ENCODE measurements around the gene RTL9.

The RTL9 gene

GRCh38 chrX:110358548-110358947 lies at the start of gene RTL9:
RTL9 (plus strand) TSS chrX:110358848; CDS start chrX:110450618, 91,770 bp downstream.
- Histone ChIP-seq H3K9ac (ENCODE audit: insufficient read length, low read depth) (no peak within 1 kb of the TSS), H3K4me1 (ENCODE audit: insufficient read depth, insufficient read length) (no peaks in the 10 kb centered on the region), H3K27me3 (ENCODE audit: insufficient read depth, insufficient read length) (no peaks in the 10 kb centered on the region), H3K4me3 (ENCODE audit: insufficient read length, low read depth) (no peak within 1 kb of the TSS), H3K36me3 (ENCODE audit: insufficient read depth, insufficient read length, low read length) (no peaks in the 10 kb centered on the region), H3K9me3 (ENCODE audit: insufficient read depth, low read length) (no peaks in the 10 kb centered on the region)
- no peak for DNase-seq (ENCODE audit: low read depth, low spot score)
- no peak for TF ChIP-seq SUZ12 (IDR thresholded peaks at IDR 0.05; ENCODE audit: extremely low read depth, insufficient read depth, insufficient read length)
- TF ChIP-seq YY1 (IDR thresholded peaks at IDR 0.05; ENCODE audit: insufficient read depth, insufficient read length): no peak
- no peak for TF ChIP-seq ZNF274 (IDR thresholded peaks at IDR 0.05; ENCODE audit: low read depth, low read length)

GRCh38 chrX:110310000-110310790 lies 48.5 kb upstream of the RTL9 start:
- H3K9me3 ChIP-seq (ENCODE audit: insufficient read depth, low read length): no peaks in the 10 kb centered on the region
- TF ChIP-seq SUZ12 (IDR thresholded peaks at IDR 0.05; ENCODE audit: extremely low read depth, insufficient read depth, insufficient read length): no peak
- no peak for TF ChIP-seq YY1 (IDR thresholded peaks at IDR 0.05; ENCODE audit: insufficient read depth, insufficient read length)
- no peak for TF ChIP-seq ZNF274 (IDR thresholded peaks at IDR 0.05; ENCODE audit: low read depth, low read length)
- H3K4me1 ChIP-seq (ENCODE audit: insufficient read depth, insufficient read length): no peaks in the 10 kb centered on the region
- H3K4me3 ChIP-seq (ENCODE audit: insufficient read length, low read depth): no peak overlapping the region
- H3K9ac ChIP-seq (ENCODE audit: insufficient read length, low read depth): no peak overlapping the region
- H3K27me3 ChIP-seq (ENCODE audit: insufficient read depth, insufficient read length): no peaks in the 10 kb centered on the region
- no peaks in the 10 kb centered on the region for H3K36me3 ChIP-seq (ENCODE audit: insufficient read depth, insufficient read length, low read length)
- no peak for DNase-seq (ENCODE audit: low read depth, low spot score)

DNA sequence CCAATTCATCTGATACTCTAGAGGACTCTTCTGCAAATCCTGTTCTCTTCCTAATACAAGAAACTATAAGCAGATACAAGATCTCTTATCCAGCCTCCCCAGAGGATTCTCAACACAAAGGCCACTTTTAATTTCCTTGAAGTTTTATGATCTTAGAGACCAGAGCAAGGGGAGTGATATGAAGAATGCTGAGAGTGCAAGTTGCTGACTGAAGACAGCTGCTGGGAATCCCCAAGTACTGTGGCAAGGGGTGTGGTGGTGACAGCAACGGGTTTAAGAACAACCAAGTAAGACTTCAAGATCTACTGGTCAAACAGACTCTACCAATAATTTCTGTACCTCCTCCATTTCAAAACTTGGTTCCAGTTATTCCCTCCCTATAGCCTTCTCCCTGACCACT lies 47.8 kb upstream of the RTL9 start:
- no peaks in the 10 kb centered on the region for H3K4me1 ChIP-seq (ENCODE audit: insufficient read depth, insufficient read length)
- H3K4me3 ChIP-seq (ENCODE audit: insufficient read length, low read depth): no peak overlapping the region
- no peaks in the 10 kb centered on the region for H3K36me3 ChIP-seq (ENCODE audit: insufficient read depth, insufficient read length, low read length)
- no peak for DNase-seq (ENCODE audit: low read depth, low spot score)
- no peaks in the 10 kb centered on the region for H3K9me3 ChIP-seq (ENCODE audit: insufficient read depth, low read length)
- TF ChIP-seq SUZ12 (IDR thresholded peaks at IDR 0.05; ENCODE audit: extremely low read depth, insufficient read depth, insufficient read length) (no peak), ZNF274 (IDR thresholded peaks at IDR 0.05; ENCODE audit: low read depth, low read length) (no peak), YY1 (IDR thresholded peaks at IDR 0.05; ENCODE audit: insufficient read depth, insufficient read length) (no peak)
- no peak overlapping the region for H3K9ac ChIP-seq (ENCODE audit: insufficient read length, low read depth)
- no peaks in the 10 kb centered on the region for H3K27me3 ChIP-seq (ENCODE audit: insufficient read depth, insufficient read length)

DNA sequence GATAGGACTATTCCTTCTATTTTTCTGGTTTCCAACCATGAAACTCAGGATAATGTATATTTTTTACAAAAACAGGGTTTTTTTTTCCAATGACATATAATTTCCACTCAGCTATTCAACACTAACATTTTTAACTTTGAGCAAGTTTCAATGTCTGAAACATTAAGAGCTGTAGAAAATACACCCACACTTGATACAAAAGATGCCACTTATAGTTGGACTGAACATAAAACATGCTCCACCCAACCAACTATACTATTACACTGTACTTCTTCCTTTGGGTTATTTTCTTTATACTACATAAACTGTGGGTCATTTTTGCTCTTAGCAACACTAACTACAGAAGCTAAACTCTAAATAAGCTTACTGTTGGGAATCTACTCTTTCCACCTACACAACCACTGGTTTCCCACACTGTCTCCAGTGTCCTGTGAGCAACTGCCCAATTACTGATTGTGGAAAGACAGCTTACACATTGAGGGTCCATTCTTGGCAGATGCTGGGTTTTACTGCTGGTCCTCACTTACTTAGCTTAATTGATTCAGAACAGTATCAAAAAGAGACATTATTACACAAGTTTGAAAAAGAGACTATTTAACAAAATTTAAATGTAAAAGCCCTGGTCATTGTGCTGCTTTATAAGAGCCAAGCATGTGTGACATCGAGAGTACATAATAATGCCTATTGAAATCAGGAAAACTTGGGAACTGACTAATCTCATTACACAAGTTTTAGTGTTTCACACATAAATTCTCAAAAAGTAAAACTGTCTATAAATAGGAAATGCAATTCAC lies 47.0 kb upstream of the RTL9 start:
- H3K9me3 ChIP-seq (ENCODE audit: insufficient read depth, low read length): no peaks in the 10 kb centered on the region
- no peak overlapping the region for H3K9ac ChIP-seq (ENCODE audit: insufficient read length, low read depth)
- no peaks in the 10 kb centered on the region for H3K36me3 ChIP-seq (ENCODE audit: insufficient read depth, insufficient read length, low read length)
- DNase-seq (ENCODE audit: low read depth, low spot score): no peak
- H3K4me3 ChIP-seq (ENCODE audit: insufficient read length, low read depth): no peak overlapping the region
- no peaks in the 10 kb centered on the region for H3K27me3 ChIP-seq (ENCODE audit: insufficient read depth, insufficient read length)
- TF ChIP-seq YY1 (IDR thresholded peaks at IDR 0.05; ENCODE audit: insufficient read depth, insufficient read length): no peak
- TF ChIP-seq SUZ12 (IDR thresholded peaks at IDR 0.05; ENCODE audit: extremely low read depth, insufficient read depth, insufficient read length): no peak
- TF ChIP-seq ZNF274 (IDR thresholded peaks at IDR 0.05; ENCODE audit: low read depth, low read length): no peak
- no peaks in the 10 kb centered on the region for H3K4me1 ChIP-seq (ENCODE audit: insufficient read depth, insufficient read length)

- no peaks in the 10 kb centered on the region for H3K4me1 ChIP-seq (ENCODE audit: insufficient read depth, insufficient read length)
Measured at GRCh38 chrX:110315551-110315950, 43.1 kb upstream of the RTL9 start.

DNA sequence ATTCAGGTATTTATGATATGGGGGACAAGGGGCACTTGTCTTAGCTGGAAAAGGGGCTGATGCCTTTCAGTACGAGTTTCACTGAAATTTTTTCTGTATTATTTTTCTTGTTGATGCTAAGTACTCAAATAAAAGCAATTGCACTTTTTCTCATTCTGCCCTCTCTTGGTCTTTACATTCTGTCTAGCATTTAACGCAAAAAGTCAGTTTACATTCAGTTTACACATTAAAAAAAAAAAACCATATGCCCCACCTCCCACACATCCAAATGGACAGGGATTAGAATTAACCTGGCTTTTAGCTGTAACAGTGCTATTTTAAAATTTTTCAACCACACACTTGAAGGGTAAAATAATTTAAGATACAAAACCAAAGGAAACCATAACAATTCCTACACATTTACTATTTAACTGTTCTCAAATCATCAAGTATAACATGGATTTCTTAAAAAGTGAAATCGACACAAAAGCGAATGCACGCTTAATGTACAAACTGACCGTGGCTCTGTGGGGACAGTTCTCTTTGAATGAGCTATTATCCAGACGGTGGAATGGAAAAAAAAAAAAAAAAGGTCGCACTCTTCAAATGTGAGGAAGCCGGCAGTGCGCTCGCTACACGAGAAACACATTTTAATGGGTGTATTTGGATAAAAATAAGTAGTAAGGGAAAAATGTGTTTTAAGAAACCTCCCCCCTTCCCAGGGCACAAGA lies 42.1 kb upstream of the RTL9 start:
- Histone ChIP-seq H3K36me3 (ENCODE audit: insufficient read depth, insufficient read length, low read length) (no peaks in the 10 kb centered on the region), H3K9me3 (ENCODE audit: insufficient read depth, low read length) (no peaks in the 10 kb centered on the region), H3K4me3 (ENCODE audit: insufficient read length, low read depth) (peak overlapping the region; percentile 91), H3K9ac (ENCODE audit: insufficient read length, low read depth) (peak overlapping the region; percentile 91), H3K4me1 (ENCODE audit: insufficient read depth, insufficient read length) (no peaks in the 10 kb centered on the region), H3K27me3 (ENCODE audit: insufficient read depth, insufficient read length) (peaks cover 16% of the 10 kb centered on the region)
- TF ChIP-seq ZNF274 (IDR thresholded peaks at IDR 0.05; ENCODE audit: low read depth, low read length) (no peak), YY1 (IDR thresholded peaks at IDR 0.05; ENCODE audit: insufficient read depth, insufficient read length) (no peak), SUZ12 (IDR thresholded peaks at IDR 0.05; ENCODE audit: extremely low read depth, insufficient read depth, insufficient read length) (no peak)
- no peak for DNase-seq (ENCODE audit: low read depth, low spot score)

More at GRCh38 chrX:110315551-110315950, 43.1 kb upstream of the RTL9 start:
- H3K9ac ChIP-seq (ENCODE audit: insufficient read length, low read depth): no peak overlapping the region
- no peaks in the 10 kb centered on the region for H3K9me3 ChIP-seq (ENCODE audit: insufficient read depth, low read length)
- H3K27me3 ChIP-seq (ENCODE audit: insufficient read depth, insufficient read length): peaks cover 16% of the 10 kb centered on the region
- H3K4me3 ChIP-seq (ENCODE audit: insufficient read length, low read depth): no peak overlapping the region
- no peaks in the 10 kb centered on the region for H3K36me3 ChIP-seq (ENCODE audit: insufficient read depth, insufficient read length, low read length)
- no peak for DNase-seq (ENCODE audit: low read depth, low spot score)
- TF ChIP-seq ZNF274 (IDR thresholded peaks at IDR 0.05; ENCODE audit: low read depth, low read length) (no peak), YY1 (IDR thresholded peaks at IDR 0.05; ENCODE audit: insufficient read depth, insufficient read length) (no peak), SUZ12 (IDR thresholded peaks at IDR 0.05; ENCODE audit: extremely low read depth, insufficient read depth, insufficient read length) (no peak)
